ENCODE results near the gene FBRSL1. TPM values are rescaled to one million over a fixed set of nuclear protein-coding genes. Genes with fewer than 3 reads are reported as not detected.

Gene FBRSL1
- total and polyA plus RNA-seq, 2 donors from 2014 or later, result 23.8 to 44.7 TPM

DNA sequence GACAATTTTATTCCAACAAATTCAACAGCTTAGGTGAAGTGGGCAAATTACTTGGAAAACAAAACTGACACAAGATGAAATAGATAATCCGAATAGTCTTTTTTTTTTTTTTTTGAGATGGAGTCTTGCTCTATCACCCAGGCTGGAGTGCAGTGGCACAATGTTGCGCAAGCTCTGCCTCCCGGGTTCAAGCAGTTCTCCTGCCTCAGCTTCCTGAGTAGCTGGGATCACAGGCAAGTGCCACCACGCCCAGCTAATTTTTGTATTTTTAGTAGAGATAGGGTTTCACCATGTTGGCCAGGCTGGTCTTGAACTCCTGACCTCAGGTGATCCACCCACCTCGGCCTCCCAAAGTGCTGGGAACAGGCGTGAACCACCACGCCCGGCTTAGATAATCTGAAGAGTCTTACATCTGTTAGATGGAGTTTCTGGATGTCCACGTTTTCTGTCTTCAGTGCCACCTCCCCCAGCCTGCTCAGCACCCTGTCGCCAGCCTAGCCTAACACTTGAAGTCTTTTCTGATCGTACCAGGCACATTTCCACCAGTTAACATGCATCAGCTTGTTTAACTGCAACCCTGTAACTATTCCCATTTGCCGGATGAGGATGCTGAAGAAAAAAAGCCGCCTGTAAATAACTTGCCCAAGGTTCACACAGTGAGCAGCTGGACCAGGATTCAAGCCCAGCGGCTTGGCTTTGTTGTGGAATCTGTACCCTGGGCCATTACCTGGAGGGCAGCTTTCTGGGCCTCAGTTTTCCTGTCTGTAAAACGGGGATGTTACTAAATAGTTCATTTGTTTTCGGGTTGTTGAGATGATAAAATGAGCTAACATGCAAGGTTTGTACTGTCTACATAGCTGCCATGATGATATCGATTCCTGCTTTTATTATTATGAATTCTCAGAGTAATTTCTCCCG is 26.4 kb downstream of the FBRSL1 start:
- TF ChIP-seq, protein P1, sequence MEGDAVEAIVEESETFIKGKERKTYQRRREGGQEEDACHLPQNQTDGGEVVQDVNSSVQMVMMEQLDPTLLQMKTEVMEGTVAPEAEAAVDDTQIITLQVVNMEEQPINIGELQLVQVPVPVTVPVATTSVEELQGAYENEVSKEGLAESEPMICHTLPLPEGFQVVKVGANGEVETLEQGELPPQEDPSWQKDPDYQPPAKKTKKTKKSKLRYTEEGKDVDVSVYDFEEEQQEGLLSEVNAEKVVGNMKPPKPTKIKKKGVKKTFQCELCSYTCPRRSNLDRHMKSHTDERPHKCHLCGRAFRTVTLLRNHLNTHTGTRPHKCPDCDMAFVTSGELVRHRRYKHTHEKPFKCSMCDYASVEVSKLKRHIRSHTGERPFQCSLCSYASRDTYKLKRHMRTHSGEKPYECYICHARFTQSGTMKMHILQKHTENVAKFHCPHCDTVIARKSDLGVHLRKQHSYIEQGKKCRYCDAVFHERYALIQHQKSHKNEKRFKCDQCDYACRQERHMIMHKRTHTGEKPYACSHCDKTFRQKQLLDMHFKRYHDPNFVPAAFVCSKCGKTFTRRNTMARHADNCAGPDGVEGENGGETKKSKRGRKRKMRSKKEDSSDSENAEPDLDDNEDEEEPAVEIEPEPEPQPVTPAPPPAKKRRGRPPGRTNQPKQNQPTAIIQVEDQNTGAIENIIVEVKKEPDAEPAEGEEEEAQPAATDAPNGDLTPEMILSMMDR (IDR thresholded peaks at IDR 0.05; ENCODE audit: borderline replicate concordance, extremely low read depth, insufficient read depth), result no peak
- Histone ChIP-seq H3K9me3 (ENCODE audit: control insufficient read depth in 2 of 3, insufficient read depth in 1 of 3, low read length in 3 of 3) (peaks cover 0 to 3% (median 0%) of the 10 kb centered on the region in 3 donors), H3K36me3 (ENCODE audit: control insufficient read depth in 2 of 3, insufficient read depth in 3 of 3, low read length in 3 of 3) (peaks cover 5 to 12% (median 7%) of the 10 kb centered on the region in 3 donors), H3K9ac (ENCODE audit: low read length in 3 of 3) (peak overlapping the region in 1 of 3 donors; percentile 51), H3K27ac (ENCODE audit: low read depth in 2 of 2, low read length in 2 of 2) (peak overlapping the region in 1 of 2 donors; percentile 48), H3K4me1 (ENCODE audit: control insufficient read depth in 2 of 3, insufficient read depth in 2 of 3, low read depth in 1 of 3, low read length in 3 of 3) (peaks cover 5 to 40% (median 19%) of the 10 kb centered on the region in 3 donors), H3K27me3 (ENCODE audit: control insufficient read depth, insufficient read depth, low read length) (no peaks in the 10 kb centered on the region), H3K4me3 (ENCODE audit: low read length in 3 of 3) (no peak overlapping the region)
- intact Hi-C loops (cut with DNase I), result no loop called here
- DNase-seq (no peak), FAIRE-seq (no peak)

GRCh38 chr12:132517013-132517739 is 27.2 kb downstream of the FBRSL1 start:
- H3K27ac ChIP-seq (ENCODE audit: low read depth in 2 of 2, low read length in 2 of 2), result peak overlapping the region; percentile 48 to 74
- H3K4me3 ChIP-seq (ENCODE audit: low read length in 3 of 3), result no peak overlapping the region
- H3K27me3 ChIP-seq (ENCODE audit: control insufficient read depth, insufficient read depth, low read length), result no peaks in the 10 kb centered on the region
- peaks cover 0 to 3% (median 0%) of the 10 kb centered on the region in 3 donors for H3K9me3 ChIP-seq (ENCODE audit: control insufficient read depth in 2 of 3, insufficient read depth in 1 of 3, low read length in 3 of 3)
- FAIRE-seq (no peak), DNase-seq (peak in 3 of 5 donors; percentile 62 to 79 (median 79))
- peaks cover 5 to 9% (median 7%) of the 10 kb centered on the region in 3 donors for H3K36me3 ChIP-seq (ENCODE audit: control insufficient read depth in 2 of 3, insufficient read depth in 3 of 3, low read length in 3 of 3)
- peak overlapping the region in 1 of 3 donors; percentile 51 for H3K9ac ChIP-seq (ENCODE audit: low read length in 3 of 3)
- intact Hi-C loops (cut with DNase I), result no loop called here
- TF ChIP-seq, protein P1 (IDR thresholded peaks at IDR 0.05; ENCODE audit: borderline replicate concordance, extremely low read depth, insufficient read depth), result no peak
- peaks cover 5 to 39% (median 19%) of the 10 kb centered on the region in 3 donors for H3K4me1 ChIP-seq (ENCODE audit: control insufficient read depth in 2 of 3, insufficient read depth in 2 of 3, low read depth in 1 of 3, low read length in 3 of 3)

DNA sequence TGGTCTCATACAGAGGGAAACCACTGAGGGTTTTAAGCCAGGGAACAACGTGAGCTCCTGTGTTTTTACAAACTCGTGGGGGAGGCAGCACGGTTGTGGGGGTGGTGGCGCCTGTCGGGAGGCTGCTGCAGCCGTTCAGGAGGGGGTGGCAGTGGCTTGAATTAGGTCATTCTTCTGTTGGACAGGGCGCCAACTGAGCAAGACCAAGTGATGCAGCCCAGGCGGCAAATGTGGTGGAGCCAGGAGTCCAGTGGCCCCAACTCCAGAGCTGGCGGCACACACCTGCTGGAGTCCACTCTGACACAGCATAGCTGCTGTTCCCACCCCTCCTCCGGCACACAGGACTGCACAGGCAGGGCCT is 27.8 kb downstream of the FBRSL1 start:
- Histone ChIP-seq H3K9ac (ENCODE audit: low read length in 3 of 3) (no peak overlapping the region), H3K4me3 (ENCODE audit: low read length in 3 of 3) (no peak overlapping the region), H3K27ac (ENCODE audit: low read depth in 2 of 2, low read length in 2 of 2) (peak overlapping the region; percentile 28 to 43), H3K9me3 (ENCODE audit: control insufficient read depth in 2 of 3, insufficient read depth in 1 of 3, low read length in 3 of 3) (peaks cover 0 to 3% (median 0%) of the 10 kb centered on the region in 3 donors), H3K36me3 (ENCODE audit: control insufficient read depth in 2 of 3, insufficient read depth in 3 of 3, low read length in 3 of 3) (peaks cover 5 to 8% (median 7%) of the 10 kb centered on the region in 3 donors), H3K4me1 (ENCODE audit: control insufficient read depth in 2 of 3, insufficient read depth in 2 of 3, low read depth in 1 of 3, low read length in 3 of 3) (peaks cover 5 to 41% (median 19%) of the 10 kb centered on the region in 3 donors), H3K27me3 (ENCODE audit: control insufficient read depth, insufficient read depth, low read length) (no peaks in the 10 kb centered on the region)
- intact Hi-C loops (cut with DNase I), result no loop called here
- TF ChIP-seq, protein P1 (IDR thresholded peaks at IDR 0.05; ENCODE audit: borderline replicate concordance, extremely low read depth, insufficient read depth), result no peak
- DNase-seq (peak in 1 of 5 donors; percentile 39), FAIRE-seq (no peak)
